NCI-H1694 (cell line): ENCODE results near the gene SHC3.
"Not testable (repeated sequence)": the region's sequence is repeated elsewhere in the genome, so short reads cannot be mapped to it uniquely, and the experiment has no call there.

Source experiments
- DNase-seq: peaks from one replicate; lab custom pipeline; 2025; lab: John Stamatoyannopoulos, UW

The SHC3 gene, protein sequence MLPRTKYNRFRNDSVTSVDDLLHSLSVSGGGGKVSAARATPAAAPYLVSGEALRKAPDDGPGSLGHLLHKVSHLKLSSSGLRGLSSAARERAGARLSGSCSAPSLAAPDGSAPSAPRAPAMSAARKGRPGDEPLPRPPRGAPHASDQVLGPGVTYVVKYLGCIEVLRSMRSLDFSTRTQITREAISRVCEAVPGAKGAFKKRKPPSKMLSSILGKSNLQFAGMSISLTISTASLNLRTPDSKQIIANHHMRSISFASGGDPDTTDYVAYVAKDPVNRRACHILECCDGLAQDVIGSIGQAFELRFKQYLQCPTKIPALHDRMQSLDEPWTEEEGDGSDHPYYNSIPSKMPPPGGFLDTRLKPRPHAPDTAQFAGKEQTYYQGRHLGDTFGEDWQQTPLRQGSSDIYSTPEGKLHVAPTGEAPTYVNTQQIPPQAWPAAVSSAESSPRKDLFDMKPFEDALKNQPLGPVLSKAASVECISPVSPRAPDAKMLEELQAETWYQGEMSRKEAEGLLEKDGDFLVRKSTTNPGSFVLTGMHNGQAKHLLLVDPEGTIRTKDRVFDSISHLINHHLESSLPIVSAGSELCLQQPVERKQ

DNA sequence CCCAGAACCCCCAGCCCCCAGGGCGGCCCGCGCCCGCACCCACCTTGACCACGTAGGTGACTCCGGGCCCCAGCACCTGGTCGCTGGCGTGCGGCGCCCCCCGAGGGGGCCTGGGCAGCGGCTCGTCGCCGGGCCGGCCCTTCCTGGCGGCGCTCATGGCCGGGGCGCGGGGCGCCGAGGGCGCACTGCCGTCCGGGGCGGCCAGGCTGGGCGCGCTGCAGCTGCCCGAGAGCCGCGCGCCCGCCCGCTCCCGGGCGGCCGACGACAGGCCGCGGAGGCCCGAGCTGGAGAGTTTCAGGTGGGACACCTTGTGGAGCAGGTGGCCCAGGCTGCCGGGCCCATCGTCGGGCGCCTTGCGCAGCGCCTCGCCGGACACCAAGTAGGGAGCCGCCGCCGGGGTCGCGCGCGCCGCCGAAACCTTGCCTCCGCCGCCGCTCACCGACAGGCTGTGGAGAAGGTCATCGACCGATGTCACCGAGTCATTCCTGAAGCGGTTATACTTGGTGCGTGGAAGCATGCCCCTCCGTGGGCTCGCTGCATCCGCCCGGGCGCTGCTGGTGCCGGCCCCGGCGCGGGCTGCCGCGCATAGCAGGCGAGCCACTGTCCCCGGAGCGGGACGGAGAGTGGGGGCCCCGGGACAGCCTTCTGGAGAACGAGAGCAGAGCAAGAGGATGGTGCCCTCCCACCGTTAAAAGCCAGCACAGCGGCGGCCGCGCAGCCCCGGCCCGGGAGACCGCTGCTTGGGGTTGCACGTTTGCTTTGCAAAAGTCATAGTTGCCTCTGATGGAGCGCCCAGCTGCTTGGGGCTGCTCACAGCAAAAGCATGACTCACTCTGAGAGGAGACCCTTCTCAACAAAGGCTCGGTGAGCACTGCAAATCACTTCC lies at the start of gene SHC3:
Gene SHC3, minus strand, starts transcription at position 875 of the 886 bp plus-strand sequence. Its CDS starts 358 bp downstream, at position 517.
- no peak for DNase-seq

DNA sequence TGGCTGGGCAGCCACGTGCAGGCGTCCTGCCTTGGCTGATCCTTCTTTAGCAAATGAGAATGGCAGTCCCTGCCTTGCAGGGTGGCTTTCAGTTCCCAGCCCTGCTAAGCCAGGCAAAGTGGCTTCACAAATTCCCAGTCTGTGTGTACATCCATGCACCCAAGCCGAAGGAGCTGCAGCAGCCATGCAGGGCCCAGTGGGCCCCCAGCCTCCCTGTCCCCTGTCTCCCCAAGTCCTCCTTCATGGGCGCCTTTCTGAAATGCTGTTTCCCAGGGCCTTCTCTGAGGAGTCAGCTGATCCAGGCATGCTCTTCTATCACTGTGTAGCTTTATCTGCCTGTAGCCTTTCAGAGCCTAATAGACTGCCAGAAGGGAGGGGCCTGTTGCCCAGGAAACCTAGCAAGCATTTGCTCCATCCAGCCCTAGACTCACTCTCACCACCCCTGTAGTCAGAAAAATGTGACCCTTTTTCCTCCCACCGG lies 47.4 kb upstream of the SHC3 start:
- no peak for DNase-seq

DNA sequence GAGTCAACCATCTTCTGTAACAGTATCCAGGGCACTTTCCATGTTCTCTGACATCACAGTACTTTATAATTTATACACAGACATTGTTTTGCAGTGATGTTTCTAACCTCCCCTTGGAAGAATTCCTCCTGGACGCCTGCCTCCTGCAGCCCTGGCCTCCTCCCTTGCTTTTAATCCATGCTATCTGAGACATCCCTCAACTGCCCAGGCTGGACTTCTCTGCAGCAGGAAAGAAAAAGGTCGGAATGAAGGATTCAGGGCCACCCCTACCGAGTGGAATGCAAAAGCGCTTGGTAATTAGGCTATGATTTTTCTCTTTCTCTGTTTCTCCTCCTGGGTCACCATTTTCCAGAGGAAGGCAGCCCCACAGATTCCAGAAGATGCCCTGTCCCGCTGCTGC lies 47.0 kb upstream of the SHC3 start:
- DNase-seq, result no peak

DNA sequence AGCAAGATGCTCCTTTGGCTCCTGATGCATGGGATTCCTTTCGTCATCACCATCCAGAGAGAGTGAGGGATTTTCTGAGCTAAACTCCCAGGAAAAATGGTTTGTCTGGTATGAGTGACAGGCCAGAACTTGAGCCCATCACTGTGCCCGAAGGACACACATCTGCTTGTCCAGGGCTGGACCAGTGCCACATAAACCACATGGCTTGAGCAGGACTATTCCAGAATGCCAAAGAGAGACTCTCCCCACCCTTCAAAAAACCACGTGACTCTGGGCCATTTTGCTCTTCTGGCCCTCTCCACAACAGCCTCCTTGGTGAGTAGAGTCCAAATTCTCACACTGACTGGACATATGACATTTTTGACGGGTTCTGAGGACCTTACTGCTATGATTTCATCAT lies 46.4 kb upstream of the SHC3 start:
- DNase-seq, result no peak

DNA sequence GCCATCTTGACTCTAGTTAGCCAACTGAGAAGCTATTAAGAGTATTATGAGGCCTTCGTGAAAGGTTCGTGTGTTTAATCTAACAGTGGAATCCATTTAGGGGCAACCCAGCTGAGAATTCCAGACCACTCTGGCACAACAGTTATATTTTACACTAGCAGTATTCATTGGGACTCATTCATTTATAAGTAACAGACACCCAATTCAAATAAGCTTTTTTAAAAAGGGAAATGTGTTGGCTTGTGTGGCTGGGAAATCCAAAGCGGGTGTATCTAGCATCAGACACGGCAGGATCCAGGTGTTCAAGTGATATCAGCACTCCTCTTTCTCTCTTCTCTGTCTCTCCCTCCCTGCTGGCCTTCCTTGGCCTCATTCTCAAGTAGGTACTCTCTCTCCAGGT lies 46.0 kb upstream of the SHC3 start:
- no peak for DNase-seq

DNA sequence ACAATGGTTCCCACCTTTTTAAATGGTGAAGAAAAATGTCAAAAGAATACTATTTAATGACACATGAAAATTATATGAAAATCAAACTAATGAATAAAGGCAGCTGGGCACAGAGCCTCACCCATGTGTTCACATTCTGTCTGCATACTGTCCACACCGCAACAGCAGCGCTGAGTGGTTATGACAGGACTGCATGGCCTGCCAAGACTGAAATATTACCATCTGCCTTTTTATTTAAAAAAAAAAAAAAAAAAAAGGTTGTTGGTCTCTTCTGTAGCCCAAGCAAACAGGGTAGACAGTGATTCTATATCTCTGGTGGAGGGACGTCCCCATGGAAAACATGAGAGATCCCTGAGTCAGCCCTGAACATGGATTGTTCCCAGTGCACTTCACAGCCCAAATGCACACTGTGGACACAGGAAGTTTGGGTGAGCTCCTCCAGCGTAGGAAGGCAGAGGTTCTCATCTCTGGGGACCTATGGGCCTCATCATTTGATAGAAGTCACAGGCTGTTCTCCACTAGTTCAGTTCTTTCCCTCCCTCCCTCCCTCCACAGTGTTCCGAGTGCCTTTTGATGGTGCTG lies 44.9 kb upstream of the SHC3 start:
- peak; percentile 78 for DNase-seq

DNA sequence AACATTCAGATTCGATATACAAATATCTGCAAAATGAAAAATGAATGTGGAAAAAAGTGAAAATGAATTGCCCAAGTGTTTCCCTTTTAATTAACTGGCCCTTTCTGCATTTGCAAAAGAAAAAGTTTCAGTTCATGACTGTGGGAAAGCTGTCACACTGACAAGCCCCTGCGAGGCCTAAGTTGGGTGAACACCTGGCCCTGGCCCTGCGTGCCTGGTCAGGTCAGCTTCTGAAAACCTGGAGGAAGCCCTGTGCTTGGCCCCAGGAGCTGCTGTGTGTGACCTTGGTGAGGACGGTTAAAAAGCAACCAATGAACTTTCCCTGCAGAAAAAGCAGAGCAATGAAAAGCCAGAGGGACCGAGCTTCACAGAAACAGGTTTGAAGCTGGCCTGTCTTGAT lies 41.0 kb upstream of the SHC3 start:
- no peak for DNase-seq

DNA sequence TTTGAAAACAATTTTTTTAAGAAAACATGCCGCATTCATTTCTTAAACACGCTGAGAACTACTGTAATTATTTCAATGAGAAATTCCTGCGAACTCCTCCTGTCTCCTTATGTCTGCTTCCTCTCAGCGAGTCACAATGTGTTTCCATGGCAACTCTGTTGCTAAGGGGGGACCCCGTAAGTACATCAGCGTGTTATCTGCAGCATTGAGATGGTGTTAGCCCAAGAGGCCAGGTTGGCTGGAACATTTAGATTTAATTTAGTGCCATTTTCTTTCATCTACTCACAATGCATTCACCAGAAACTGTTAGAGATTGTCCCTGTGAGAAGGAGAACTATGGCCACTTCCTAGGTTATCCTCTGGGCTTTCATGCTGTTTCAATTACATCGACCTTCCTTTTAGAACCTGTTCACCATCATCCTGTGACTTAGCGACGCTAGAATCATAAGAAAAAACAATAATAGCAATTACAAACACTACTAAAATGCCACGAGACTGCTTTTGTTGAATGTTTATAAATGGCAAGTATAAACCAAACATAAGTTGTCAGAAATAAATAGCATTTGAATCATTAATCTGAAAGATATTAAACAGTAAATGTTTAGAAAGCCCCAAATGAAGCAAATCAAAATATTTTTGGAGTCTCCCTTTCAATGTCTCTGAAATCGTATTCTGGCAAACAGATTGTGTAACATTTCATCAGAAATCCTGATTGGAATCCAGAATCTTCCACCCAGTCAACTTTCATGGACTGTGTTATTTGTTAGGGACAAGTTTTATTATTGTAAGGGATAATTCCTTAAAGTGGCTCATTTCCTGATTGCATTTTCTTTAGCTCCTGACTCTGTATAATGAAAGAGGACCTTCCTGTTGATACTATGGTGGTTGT lies 39.7 kb upstream of the SHC3 start:
- no peak for DNase-seq

DNA sequence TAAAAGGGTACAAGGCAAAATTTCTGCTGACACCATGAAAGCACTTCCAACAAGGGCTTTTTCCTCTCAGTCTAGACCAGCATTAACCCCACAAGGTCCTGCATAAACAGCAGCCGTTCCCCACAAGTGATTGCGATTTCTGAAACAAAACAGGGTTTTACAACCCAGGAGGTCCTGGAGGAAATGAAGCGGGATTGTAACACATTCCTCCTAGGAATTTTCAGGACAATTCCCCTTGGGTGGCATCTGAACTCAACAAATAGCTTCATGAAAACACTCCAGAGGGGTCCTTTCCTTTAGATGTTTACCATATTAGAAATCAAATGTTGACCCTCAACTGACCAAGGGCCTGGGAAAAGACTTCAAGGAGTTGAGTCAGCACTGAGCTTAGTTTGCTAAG lies 36.7 kb upstream of the SHC3 start:
- no peak for DNase-seq

DNA sequence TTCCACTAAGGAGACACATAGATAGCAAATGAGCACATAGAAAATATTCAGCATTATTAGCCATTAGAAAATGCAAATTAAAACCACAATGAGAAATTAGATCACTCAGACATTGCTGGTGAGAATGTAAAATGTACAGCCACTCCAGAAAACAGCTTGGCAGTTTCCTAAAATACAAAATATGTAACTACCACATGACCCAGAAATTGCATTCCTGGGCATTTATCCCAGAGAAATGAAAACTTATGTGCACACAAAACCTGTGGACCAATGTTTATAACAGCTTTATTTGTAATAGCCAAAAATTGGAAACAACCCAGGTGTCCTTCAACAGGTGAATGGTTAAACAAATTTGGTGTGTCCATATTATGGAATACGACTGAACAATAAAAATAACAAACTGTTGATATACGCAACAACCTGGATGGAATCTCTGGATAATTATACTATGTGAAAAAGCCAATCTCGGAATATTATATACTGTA lies 34.8 kb upstream of the SHC3 start:
- no peak for DNase-seq

DNA sequence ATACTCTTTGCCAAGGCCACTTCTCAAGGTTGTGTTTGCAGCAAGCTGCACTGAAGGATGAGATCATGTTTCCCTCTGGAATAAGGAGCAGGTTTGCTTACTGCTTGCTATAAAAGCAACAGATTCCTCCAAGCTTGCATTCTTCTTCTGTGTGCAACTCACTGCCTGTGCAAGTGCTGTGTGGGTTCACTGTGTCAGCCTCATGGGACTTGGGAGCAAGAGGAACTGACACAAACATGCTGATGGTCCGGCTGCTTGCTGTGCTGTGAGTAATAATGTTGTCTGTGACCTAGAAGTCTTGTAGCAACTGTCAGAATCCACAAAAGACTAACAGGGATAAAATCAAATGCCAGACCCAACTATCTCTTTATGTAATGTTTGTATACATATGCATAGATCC lies 33.6 kb upstream of the SHC3 start:
- DNase-seq, result no peak

DNA sequence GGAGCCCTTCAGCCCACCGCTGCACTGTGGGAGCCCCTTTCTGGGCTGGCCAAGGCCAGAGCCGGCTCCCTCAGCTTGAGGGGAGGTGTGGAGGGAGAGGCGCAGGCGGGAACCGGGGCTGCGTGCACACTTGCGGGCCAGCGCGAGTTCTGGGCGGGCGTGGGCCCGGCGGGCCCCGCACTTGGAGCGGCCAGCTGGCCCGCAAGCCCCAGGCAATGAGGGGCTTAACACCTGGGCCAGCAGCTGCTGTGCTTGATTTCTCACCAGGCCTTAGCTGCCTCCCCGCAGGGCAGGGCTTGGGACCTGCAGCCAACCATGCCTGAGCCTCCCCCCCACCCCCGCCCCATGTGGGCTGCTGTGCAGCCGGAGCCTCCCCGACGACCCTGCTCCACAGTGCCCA lies 30.7 kb upstream of the SHC3 start:
- DNase-seq, result not testable (repeated sequence)

DNA sequence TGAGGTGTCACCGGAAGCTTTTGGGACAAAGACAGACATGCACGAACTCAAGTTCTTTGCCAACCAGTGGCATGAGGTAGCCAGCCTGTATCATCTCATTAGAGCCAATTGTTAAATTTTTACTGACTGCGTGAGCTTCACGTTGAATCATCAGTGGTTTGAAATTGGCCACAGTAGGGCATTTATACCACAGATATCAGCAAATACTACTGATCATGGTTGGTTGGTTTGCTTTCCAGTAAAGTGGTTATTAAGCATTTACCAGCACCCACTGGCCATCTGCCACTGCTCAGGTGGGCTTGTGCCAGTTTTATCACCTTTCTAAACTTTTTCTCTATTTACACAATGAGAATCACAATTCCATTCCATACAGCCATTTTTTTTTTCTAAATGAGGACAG lies 28.4 kb upstream of the SHC3 start:
- no peak for DNase-seq

DNA sequence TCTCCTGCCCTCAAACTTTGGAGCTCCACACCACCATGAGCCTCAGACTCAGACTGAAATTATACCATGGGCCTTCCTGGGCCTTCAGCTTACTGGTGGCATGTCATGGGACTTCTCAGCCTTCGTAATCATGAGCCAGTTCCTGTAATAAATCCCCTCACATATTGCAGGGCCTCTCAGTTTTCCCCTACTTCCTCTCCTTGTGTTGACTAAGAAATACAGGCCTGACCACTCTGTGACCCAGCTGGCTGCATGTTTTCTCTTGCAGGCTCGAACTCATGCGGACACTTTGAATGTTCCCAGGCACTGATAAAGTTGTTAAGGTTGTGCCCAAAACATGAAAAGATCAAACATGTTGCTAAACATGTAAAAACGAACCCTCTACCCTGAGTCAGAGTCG lies 26.2 kb upstream of the SHC3 start:
- DNase-seq, result no peak

DNA sequence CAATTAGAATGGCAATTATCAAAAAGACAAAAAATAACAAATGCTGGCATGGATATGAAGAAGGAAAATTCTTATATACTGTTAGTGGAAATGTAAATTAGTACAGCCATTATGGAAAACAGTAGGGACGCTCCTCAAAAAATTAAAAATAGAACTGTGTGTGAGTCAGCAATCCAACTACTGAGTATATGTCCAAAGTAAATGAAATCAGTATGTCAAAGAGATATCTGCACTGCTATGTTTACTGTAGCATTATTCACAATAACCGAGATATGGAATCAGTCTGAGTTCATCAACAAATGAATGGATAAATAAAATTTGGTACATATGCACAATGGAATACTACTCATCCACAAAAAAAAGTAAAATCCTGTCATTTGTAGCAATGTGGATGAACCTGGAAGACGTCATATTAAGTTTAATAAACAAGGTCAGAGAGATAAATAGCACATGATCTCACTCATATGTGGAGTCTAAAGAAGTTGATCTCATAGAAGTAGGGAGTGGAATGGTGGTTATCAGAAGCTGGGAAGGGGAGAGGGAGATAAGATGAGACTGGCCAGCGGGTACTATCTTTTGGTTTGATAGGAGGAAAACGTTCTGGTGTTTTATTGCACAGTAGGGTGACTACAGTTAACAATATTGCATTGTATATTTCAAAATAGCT lies 16.6 kb upstream of the SHC3 start:
- DNase-seq, result no peak

DNA sequence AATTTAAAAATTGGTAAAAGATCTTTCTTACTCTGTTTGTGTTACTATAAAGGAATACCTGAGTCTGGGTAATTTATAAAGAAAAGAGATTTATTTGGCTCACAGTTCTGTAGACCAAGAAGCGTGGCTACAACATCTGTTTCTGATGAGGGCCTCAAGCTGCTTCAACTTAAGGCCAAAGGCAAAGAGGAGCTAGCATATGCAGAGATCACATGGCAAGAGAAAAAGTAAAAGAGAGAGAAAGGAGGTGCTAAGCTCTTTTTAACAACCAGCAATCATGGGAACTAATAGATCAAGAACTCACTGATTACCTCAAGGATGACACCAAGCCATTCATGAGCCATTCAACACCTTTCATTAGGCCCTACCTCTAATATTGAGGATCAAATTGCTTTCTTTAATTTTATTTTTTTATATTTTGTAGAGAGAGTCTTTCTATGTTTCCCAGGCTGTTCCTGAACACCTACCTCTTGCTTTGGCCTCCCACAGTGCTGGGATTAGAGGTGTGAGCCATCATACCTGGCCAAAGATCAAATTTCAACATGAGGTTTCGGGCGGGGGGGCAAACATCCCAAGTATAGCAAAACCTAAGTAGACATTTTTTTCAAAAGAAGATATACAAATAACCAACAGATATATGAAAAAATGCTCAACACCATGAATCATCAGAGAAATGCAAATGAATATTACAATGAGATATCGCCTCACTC lies 16.0 kb upstream of the SHC3 start:
- no peak for DNase-seq

DNA sequence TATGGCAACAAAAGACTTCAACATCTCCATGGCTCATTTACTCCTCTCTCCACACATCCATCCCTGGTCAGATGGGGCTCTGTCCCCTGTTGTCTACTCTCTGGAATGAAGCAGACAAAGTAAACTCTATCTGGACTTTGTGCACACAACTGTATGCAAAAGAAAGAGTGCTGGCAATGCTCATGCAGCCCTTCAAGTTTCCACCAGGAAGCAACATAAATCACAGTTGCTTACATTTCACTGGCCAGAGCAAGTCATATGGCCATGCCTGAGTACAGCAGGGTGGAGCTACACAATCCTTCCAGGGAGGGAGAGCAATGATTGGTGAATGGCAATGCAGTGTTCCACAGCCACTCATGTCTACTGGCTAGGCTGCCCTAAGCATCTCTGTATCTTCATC lies 12.4 kb upstream of the SHC3 start:
- no peak for DNase-seq

DNA sequence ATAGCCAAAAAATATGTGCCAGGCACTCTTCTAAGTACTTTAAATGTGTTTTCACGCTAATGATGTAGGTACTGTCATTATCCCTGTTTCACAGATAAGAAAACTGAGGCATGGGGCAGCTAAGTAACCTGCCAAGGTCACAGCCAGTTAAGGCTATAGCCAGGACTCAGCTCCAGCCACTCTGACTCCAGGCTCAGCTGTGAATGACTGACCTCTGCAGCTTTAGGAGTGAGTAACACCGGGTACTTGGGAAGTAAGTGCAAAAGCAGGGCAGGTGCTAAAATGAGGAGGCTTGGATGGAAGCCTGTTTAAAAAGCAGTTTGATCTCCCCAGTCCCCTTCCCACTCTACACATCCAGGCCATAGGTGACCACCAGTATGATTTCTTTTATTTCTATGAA lies 10.6 kb upstream of the SHC3 start:
- no peak for DNase-seq

DNA sequence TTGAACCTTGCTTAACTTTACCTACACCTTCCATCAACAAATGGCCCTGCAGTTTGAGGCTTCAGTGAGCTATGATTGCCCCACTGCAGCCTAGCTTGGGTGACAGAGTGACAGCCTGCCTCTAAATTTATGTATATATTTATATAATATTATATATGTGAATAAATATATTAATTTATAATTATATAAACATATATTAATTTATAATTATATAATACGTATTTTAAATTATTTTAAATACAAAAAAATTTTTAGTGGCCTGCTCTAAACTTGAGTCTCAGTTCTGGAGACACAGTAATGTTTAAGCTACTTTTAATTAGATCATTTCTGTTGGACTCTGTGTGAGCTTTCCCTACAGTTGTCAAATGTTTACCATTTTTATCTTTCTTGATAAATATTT lies 9.3 kb upstream of the SHC3 start:
- DNase-seq, result no peak

DNA sequence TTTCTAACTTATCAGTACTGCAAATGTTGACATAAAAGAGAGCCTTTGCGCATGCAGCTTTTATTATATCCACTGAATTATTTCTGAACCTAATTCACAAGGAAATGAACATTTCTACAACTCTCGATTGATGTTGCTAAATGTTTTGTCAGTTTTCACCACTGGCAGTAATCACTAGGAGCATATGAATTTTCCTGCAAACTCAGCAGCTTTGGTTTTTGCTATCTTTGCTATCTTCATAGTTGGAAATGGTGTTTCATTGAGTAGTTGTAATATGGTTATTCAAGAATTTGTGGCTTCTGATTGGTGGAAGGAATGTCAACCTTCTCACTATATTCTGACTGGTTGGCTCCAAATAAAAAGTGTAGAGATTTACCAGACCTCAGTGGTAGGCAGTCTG lies 8.9 kb upstream of the SHC3 start:
- DNase-seq, result no peak
